Left renal pelvis (tissue), 4 donors: ENCODE measurements around the gene USP33. TPM values are rescaled to one million over a fixed set of nuclear protein-coding genes. Genes with fewer than 3 reads are reported as not detected.
"Not testable (repeated sequence)": the region's sequence is repeated elsewhere in the genome, so short reads cannot be mapped to it uniquely, and the experiment has no call there.

ENCODE experiments used
- DNase-seq, 4 donors: peaks; one replicate each; pipeline ENCODE4 v3.0.0-alpha.2; 2013; ENCODE audit warnings: low read depth in 4 of 4, low spot score in 3 of 4
- polyA plus RNA-seq, 4 donors: library from polyadenylated mRNA; unstranded; fragments of 120-200 nt; gene quantifications; one replicate each; pipeline ENCODE4 v1.2.1, GENCODE V29; 2013; ENCODE audit not compliant: insufficient read length in 4 of 4

The USP33 gene
- polyA plus RNA-seq, 4 donors = 72.2 to 99.4 (median 85.0) TPM

- DNase-seq = no peak
Observed at GRCh38 chr1:77673716-77674355, 85.8 kb downstream of the USP33 start.

DNA sequence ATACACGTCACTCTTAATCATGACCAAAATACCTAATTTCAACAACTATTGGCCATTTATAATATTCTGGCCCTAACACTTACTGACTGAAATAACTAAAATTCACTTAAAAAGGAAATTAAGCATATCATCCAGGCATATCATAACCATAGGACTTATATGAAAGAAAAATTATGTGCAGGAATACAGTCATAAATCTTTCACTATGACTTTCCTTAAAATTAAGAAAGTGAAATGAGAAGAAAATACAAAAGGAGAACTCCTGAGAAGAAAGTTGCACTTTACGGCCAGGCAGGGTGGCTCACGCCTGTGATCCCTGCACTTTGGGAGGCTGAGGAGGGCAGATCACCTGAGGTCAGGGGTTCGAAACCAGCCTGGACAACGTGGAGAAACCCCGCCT is 86.6 kb downstream of the USP33 start:
- no peak for DNase-seq

- DNase-seq = no peak
Observed at GRCh38 chr1:77672374-77672773, 87.3 kb downstream of the USP33 start.

- DNase-seq = no peak
Observed at GRCh38 chr1:77671836-77672235, 87.8 kb downstream of the USP33 start.

DNA sequence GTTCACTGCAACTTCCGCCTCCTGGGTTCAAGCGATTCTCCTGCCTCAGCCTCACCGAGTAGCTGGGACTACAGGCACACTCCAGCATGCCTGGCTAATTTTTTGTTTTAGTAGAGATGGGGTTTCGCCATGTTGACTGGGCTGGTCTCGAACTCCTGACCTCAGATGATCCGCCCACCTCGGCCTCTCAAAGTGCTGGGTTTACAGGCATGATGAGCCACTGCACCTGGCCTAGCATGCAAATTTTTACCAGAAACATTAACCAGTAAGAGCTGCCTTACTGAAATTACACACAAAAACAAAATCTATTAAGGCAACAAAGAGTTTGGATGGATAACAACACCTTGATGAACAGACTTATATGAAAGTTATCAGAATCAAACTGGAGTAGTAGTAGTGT is 89.3 kb downstream of the USP33 start:
- DNase-seq = no peak

GRCh38 chr1:77668924-77669449 is 90.7 kb downstream of the USP33 start:
- no peak for DNase-seq

- DNase-seq = no peak
Observed at GRCh38 chr1:77664939-77665516, 94.6 kb downstream of the USP33 start.

- DNase-seq = no peak
Observed at GRCh38 chr1:77661696-77662095, 98.0 kb downstream of the USP33 start.

- no peak for DNase-seq
Observed at GRCh38 chr1:77659879-77660593, 99.6 kb downstream of the USP33 start.

GRCh38 chr1:77658271-77658670 is 101.4 kb downstream of the USP33 start:
- no peak for DNase-seq

- no peak for DNase-seq
Observed at GRCh38 chr1:77655431-77655974, 104.1 kb downstream of the USP33 start.

DNA sequence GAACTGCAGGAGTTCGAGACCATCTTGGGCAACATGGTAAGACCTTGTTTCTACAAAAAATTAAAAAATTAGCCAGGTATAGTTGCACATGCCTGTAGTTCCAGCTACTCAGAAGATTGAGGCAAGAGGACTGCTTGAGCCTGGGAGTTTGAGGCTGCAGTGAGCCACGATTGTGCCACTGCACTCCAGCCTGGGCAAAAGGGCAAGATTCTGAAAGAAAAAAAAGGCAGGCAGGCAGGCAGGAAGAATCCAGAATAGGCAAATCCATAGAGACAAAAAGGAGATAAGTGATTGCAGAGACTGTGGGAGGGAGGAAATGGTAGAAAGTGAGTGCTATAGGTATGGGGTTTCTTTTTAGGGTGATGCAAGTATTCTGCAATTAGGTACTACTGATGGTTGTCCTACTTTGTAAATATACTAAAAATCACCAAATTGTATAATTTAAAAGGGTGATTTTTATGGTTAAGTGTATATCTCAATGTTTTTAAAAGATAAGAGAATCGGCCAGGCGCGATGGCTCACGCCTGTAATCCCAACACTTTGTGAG is 106.6 kb downstream of the USP33 start:
- DNase-seq = no peak

- DNase-seq = no peak
Observed at GRCh38 chr1:77652268-77652667, 107.4 kb downstream of the USP33 start.

DNA sequence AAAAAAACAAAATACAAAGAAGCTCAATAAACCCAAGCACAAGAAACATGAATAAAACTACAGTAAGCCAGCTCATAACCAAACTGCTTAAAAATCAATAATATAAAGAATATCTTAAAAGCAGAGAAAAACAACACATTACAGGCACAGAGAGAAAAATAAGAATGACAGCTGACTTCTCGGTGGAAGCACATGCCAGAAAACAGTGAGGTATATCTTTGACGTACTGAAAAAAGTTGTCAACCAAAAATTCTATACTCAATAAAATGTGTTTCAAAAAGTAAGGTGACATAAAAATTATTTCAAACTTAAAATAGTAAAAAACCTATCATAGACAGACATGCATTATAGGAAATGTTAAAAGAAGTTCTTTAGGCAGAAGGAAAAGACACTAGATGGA is 110.5 kb downstream of the USP33 start:
- DNase-seq = no peak

DNA sequence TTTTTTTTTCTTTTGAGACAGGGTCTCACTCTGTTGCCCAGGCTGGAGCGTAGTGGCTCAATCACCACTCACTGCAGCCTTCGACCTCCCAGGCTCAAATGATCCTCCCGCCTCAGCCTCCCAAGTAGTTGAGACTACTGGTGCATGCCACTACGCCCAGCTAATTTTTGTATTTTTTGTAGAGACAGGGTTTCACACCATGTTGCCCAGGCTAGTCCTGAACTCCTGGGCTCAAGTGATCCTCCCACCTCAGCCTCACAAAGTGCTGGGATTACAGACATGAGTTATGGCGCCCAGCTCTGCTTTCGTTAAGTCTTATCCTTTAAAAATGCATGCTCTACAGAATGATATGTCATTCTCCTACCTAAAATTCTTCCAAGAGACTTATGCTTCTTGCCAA is 113.4 kb downstream of the USP33 start:
- not testable (repeated sequence) for DNase-seq

Other genes with a start within 250 kb of the USP33 start
- 10 to 100 TPM; 49.4 to 73.7 (median 65.4) TPM for gene ZZZ3, start 77.2 kb downstream of the USP33 start, polyA plus RNA-seq
- 10 to 100 TPM; 20.5 to 22.1 (median 20.6) TPM for gene MIGA1, start 19.8 kb upstream of the USP33 start, polyA plus RNA-seq
- gene NEXN, start 128.8 kb upstream of the USP33 start, polyA plus RNA-seq = 10 to 100 TPM; 13.4 to 17.9 (median 14.5) TPM
- 100 to 1,000 TPM; 229 to 385 (median 343) TPM for gene FUBP1, start 219.2 kb upstream of the USP33 start, polyA plus RNA-seq
- 10 to 100 TPM; 38.2 to 46.3 (median 42.3) TPM for gene DNAJB4, start 245.1 kb upstream of the USP33 start, polyA plus RNA-seq